ENCODE measurements around the gene STRBP.

The STRBP gene

DNA sequence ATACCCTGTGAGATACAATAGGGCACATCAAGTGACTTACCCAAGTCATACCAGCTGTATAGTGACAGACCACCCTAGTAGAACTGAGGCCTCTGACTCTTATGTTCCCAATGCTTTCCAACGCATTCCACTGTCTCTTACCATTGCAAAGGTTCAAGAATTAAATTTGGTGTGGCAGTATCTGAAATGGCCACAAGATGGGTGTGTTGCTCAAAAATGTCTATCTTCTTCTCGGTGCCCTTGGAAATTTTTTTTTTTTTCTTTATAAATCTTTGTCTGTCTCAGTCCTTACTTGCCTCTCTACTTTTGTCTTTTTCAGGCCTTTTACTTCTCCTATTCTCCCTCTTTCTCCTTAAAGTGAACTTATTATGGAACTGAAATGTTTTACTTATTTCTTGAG is 186.6 kb downstream of the STRBP start:
- no peaks in the 10 kb centered on the region for H3K27me3 ChIP-seq (ENCODE audit: control insufficient read depth, insufficient read depth, low read length)
- no peak overlapping the region for H3K27ac ChIP-seq
- no peak overlapping the region for H2AFZ ChIP-seq
- no peak overlapping the region for H3K4me3 ChIP-seq (ENCODE audit: low read depth, low read length)
- no peaks in the 10 kb centered on the region for H3K9me3 ChIP-seq (ENCODE audit: control insufficient read depth, low read length)
- TF ChIP-seq, protein P1, sequence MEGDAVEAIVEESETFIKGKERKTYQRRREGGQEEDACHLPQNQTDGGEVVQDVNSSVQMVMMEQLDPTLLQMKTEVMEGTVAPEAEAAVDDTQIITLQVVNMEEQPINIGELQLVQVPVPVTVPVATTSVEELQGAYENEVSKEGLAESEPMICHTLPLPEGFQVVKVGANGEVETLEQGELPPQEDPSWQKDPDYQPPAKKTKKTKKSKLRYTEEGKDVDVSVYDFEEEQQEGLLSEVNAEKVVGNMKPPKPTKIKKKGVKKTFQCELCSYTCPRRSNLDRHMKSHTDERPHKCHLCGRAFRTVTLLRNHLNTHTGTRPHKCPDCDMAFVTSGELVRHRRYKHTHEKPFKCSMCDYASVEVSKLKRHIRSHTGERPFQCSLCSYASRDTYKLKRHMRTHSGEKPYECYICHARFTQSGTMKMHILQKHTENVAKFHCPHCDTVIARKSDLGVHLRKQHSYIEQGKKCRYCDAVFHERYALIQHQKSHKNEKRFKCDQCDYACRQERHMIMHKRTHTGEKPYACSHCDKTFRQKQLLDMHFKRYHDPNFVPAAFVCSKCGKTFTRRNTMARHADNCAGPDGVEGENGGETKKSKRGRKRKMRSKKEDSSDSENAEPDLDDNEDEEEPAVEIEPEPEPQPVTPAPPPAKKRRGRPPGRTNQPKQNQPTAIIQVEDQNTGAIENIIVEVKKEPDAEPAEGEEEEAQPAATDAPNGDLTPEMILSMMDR (IDR thresholded peaks at IDR 0.05): peak; percentile 45
- no peaks in the 10 kb centered on the region for H3K79me2 ChIP-seq
- no peaks in the 10 kb centered on the region for H3K4me1 ChIP-seq
- H3K36me3 ChIP-seq (ENCODE audit: control insufficient read depth, insufficient read depth, low read length): no peaks in the 10 kb centered on the region
- no peak overlapping the region for H3K9ac ChIP-seq
- H3K4me2 ChIP-seq (ENCODE audit: low read length): no peak overlapping the region

- Histone ChIP-seq H3K4me1 (no peaks in the 10 kb centered on the region), H3K27me3 (ENCODE audit: control insufficient read depth, insufficient read depth, low read length) (no peaks in the 10 kb centered on the region), H2AFZ (no peak overlapping the region), H3K36me3 (ENCODE audit: control insufficient read depth, insufficient read depth, low read length) (no peaks in the 10 kb centered on the region), H3K9ac (no peak overlapping the region), H3K79me2 (no peaks in the 10 kb centered on the region), H3K4me2 (ENCODE audit: low read length) (no peak overlapping the region), H3K27ac (no peak overlapping the region), H3K4me3 (ENCODE audit: low read depth, low read length) (no peak overlapping the region), H3K9me3 (ENCODE audit: control insufficient read depth, low read length) (no peaks in the 10 kb centered on the region)
- TF ChIP-seq, protein P1 (IDR thresholded peaks at IDR 0.05): no peak
Observed at GRCh38 chr9:123080444-123080843, 187.9 kb downstream of the STRBP start.

GRCh38 chr9:123074628-123075027 is 193.8 kb downstream of the STRBP start:
- H3K4me1 ChIP-seq: no peaks in the 10 kb centered on the region
- H3K27me3 ChIP-seq (ENCODE audit: control insufficient read depth, insufficient read depth, low read length): no peaks in the 10 kb centered on the region
- H3K4me3 ChIP-seq (ENCODE audit: low read depth, low read length): no peak overlapping the region
- no peak overlapping the region for H3K4me2 ChIP-seq (ENCODE audit: low read length)
- no peak overlapping the region for H3K9ac ChIP-seq
- TF ChIP-seq, protein P1 (IDR thresholded peaks at IDR 0.05): no peak
- H3K9me3 ChIP-seq (ENCODE audit: control insufficient read depth, low read length): no peaks in the 10 kb centered on the region
- no peak overlapping the region for H3K27ac ChIP-seq
- H3K79me2 ChIP-seq: no peaks in the 10 kb centered on the region
- no peaks in the 10 kb centered on the region for H3K36me3 ChIP-seq (ENCODE audit: control insufficient read depth, insufficient read depth, low read length)
- no peak overlapping the region for H2AFZ ChIP-seq

- no peaks in the 10 kb centered on the region for H3K36me3 ChIP-seq (ENCODE audit: control insufficient read depth, insufficient read depth, low read length)
- no peaks in the 10 kb centered on the region for H3K9me3 ChIP-seq (ENCODE audit: control insufficient read depth, low read length)
- no peak overlapping the region for H3K4me2 ChIP-seq (ENCODE audit: low read length)
- H3K9ac ChIP-seq: no peak overlapping the region
- TF ChIP-seq, protein P1 (IDR thresholded peaks at IDR 0.05): no peak
- no peaks in the 10 kb centered on the region for H3K27me3 ChIP-seq (ENCODE audit: control insufficient read depth, insufficient read depth, low read length)
- no peak overlapping the region for H2AFZ ChIP-seq
- H3K27ac ChIP-seq: no peak overlapping the region
- H3K4me3 ChIP-seq (ENCODE audit: low read depth, low read length): no peak overlapping the region
- no peaks in the 10 kb centered on the region for H3K79me2 ChIP-seq
- no peaks in the 10 kb centered on the region for H3K4me1 ChIP-seq
Observed at GRCh38 chr9:123073991-123074422, 194.4 kb downstream of the STRBP start.

- Histone ChIP-seq H3K4me1 (no peaks in the 10 kb centered on the region), H3K9ac (no peak overlapping the region), H3K9me3 (ENCODE audit: control insufficient read depth, low read length) (no peaks in the 10 kb centered on the region), H3K36me3 (ENCODE audit: control insufficient read depth, insufficient read depth, low read length) (no peaks in the 10 kb centered on the region), H2AFZ (no peak overlapping the region), H3K4me3 (ENCODE audit: low read depth, low read length) (no peak overlapping the region), H3K27ac (no peak overlapping the region), H3K79me2 (no peaks in the 10 kb centered on the region), H3K27me3 (ENCODE audit: control insufficient read depth, insufficient read depth, low read length) (no peaks in the 10 kb centered on the region), H3K4me2 (ENCODE audit: low read length) (no peak overlapping the region)
- TF ChIP-seq, protein P1 (IDR thresholded peaks at IDR 0.05): no peak
Observed at GRCh38 chr9:123073441-123073840, 194.9 kb downstream of the STRBP start.

Measured in parathyroid adenoma (tissue), 2 donors.